AG04449 (cell line): ENCODE data around the gene MTURN.

ENCODE experiments used
- CTCF ChIA-PET: fragments of 350-600 bp; formaldehyde crosslinking; extraction: SDS; loops from one replicate; lab custom pipeline; 2021; ENCODE audit warnings: antibody characterized with exemption; lab: Yijun Ruan, JAX
- POLR2A ChIA-PET: fragments of 400-600, 350-600 bp; formaldehyde crosslinking; extraction: SDS; loops from one replicate; lab custom pipeline; 2020; ENCODE audit warnings: antibody characterized with exemption, inconsistent platforms; lab: Yijun Ruan, JAX
- DNase-seq: peaks from one replicate; pipeline ENCODE4 v3.0.0-alpha.2; 2010; ENCODE audit warnings: low read depth, low spot score
- H3K4me3 ChIP-seq: 2 replicates; pipeline ENCODE4 v1.5.1; 2011; ENCODE audit warnings: low read depth, mild to moderate bottlenecking, control low read depth, low read length
- TF ChIP-seq, protein P1 (sequence below): IDR thresholded peaks from one replicate; pipeline ENCODE4 v1.5.1; 2011; ENCODE audit warnings: mild to moderate bottlenecking, moderate library complexity, low read length, control low read depth, inconsistent platforms; ENCODE audit not compliant: insufficient read depth; ENCODE audit errors: missing control alignments

The MTURN gene

DNA sequence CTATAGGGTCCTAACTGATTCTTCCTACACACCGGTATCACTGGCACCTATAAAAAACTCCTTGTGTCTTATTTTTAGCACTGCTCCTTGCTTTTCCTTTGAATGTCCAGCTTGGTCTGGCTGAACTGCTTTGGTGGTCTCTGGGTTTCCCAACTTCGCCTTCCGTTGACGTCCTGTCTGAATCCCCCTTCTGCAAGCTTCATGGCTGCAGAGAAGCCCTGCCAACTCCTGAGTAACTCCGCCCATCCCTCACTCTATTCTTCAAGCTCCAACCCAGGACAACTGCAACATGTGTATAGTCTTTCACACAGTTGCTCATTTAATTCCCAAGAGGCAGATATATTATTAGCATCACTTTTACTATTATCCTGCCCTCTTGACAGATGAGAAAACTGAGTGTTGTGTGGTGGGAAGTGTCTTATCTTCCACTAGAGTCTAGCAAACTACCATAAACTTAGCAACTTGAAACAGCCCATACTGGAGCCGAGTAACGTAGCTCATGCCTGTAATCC is 40.9 kb downstream of the MTURN start:
- ChIA-PET CTCF (interaction anchor here (2.1 to 2.5 kb wide), 2 partner anchors 11 to 14 kb away, joined by 6 to 7 read pairs; no protein-coding TSS in a partner anchor), POLR2A (no interaction called here)
- TF ChIP-seq, protein P1, sequence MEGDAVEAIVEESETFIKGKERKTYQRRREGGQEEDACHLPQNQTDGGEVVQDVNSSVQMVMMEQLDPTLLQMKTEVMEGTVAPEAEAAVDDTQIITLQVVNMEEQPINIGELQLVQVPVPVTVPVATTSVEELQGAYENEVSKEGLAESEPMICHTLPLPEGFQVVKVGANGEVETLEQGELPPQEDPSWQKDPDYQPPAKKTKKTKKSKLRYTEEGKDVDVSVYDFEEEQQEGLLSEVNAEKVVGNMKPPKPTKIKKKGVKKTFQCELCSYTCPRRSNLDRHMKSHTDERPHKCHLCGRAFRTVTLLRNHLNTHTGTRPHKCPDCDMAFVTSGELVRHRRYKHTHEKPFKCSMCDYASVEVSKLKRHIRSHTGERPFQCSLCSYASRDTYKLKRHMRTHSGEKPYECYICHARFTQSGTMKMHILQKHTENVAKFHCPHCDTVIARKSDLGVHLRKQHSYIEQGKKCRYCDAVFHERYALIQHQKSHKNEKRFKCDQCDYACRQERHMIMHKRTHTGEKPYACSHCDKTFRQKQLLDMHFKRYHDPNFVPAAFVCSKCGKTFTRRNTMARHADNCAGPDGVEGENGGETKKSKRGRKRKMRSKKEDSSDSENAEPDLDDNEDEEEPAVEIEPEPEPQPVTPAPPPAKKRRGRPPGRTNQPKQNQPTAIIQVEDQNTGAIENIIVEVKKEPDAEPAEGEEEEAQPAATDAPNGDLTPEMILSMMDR, result no peak
- no peak for DNase-seq
- H3K4me3 ChIP-seq, result no peak overlapping the region

DNA sequence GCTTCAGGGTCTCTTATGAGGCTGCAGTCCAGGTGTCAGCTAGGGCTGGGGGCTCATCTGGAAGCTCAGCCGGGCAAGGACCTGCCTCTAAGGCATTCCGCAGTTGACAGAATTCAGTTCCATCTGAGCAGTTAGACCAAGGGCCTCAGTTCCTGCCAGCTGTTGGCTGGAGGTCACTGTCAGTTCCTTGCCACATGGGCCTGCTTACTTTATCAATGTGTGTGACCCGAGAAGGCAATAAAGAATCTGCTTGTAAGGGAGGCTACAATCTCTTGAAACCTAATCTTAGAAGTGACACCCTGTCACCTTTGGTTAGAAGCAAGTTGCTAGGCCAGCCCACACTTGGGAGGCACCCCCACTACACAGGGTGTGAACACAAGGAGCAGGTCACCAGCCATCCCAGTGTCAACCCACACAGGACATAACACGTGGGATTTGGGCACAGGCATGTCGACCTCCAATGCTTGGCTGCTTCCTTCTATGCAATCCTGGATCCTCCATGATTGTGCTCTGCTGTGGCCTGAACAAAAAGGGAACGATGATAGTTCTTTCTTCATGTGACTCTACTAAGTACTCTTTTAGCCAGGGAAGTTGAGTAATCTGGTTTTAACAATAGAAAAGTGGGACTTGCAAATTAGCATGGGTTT is 41.8 kb downstream of the MTURN start:
- ChIA-PET POLR2A (no interaction called here), CTCF (interaction anchor here (2.1 to 2.5 kb wide), 2 partner anchors 12 to 15 kb away, joined by 6 to 7 read pairs; no protein-coding TSS in a partner anchor)
- DNase-seq, result no peak
- H3K4me3 ChIP-seq, result no peak overlapping the region
- TF ChIP-seq, protein P1, result no peak

DNA sequence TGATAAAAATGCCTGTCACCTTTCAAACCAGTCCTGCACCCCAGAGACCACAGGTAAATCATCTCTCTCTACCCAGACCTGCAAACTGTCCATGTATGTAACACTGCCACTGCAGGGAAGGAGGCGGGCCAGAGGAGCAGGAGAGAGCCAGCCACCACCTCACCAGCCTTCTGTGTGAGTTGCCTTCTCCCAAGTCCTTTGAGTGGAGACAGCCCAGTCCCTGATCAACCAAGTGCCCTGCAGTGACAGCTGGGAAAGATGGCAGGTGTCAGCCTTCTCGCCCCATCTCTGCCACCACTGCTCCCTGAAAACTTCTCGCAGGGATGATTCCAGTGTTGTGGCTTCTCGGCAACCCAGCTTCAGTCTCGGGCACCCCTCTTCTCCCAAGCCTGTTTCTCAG is 42.4 kb downstream of the MTURN start:
- no peak for DNase-seq
- POLR2A ChIA-PET, result no interaction called here
- CTCF ChIA-PET, result interaction anchor here (2.1 kb wide), 1 partner anchor 16 kb away, joined by 6 read pairs; no protein-coding TSS in a partner anchor
- TF ChIP-seq, protein P1, result no peak
- no peak overlapping the region for H3K4me3 ChIP-seq

DNA sequence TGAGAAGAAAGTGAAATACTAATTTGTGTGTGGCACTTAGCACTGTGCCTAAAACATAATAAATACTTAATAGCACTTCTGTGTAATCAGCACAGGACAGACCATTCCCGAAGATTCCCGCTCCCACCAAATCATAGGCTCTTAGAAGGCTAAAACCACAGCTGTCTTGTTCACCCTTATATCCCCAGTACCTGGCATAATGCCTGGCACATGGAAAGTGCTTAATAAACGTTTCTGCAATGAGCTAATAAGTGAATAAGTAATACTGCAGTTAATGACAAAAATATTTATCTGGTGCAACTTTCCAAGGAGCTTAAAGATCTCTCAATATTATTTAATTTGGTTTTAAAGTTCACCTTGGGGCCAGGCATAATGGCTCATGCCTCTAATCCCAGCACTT is 43.2 kb downstream of the MTURN start:
- DNase-seq, result no peak
- POLR2A ChIA-PET, result no interaction called here
- CTCF ChIA-PET, result no interaction called here
- TF ChIP-seq, protein P1, result no peak
- H3K4me3 ChIP-seq, result no peak overlapping the region

DNA sequence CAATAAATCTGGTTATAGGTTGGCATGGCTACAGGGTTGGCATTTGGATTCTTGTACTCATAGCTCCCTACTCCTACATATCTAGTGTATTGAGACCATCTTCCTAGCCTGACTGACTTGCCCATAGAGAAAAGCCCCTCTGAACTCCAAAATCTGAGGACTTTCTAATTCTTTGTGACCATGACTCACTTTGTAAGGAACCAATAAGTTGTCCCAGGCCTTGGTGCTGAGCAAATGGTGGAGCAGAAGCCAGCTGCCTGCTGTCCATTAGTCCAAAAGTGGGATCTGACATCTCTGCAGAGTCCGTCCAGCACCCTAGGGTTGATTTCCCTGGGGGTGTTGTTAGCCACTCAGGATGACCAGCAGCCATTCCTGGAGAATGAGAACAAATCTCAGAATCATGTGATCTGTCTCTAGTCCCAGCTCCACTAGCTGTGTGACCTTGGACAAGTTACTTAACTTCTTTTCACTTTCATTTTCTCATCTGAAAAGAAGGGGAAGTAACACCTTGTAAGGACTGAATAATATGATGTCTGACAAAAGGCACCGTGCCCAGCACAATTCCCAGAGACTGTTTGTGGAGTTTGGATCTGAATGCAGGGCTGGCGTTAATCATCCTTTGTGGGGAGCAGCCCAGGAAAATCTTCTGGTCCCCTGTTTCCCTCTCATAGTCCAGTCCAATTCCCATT is 44.1 kb downstream of the MTURN start:
- CTCF ChIA-PET, result no interaction called here
- TF ChIP-seq, protein P1, result no peak
- no peak overlapping the region for H3K4me3 ChIP-seq
- DNase-seq, result no peak
- POLR2A ChIA-PET, result no interaction called here

DNA sequence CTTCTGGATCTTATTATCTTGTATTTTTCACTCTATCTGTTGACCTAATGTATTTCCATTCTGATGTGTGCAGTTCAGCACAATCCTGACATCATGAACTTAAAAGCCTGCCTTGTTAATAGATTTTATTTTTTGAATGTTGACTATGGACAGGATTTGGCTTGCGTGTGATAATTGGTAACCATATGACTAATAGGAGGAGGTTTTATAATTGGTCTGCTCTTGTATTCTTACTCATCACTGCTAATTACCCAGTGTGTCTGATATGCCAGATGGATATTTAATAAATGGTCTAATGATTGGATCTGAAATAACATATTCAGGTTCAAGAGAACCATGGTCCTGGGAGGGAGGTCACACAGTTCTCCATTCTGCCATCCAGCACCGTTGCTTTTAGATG is 45.9 kb downstream of the MTURN start:
- no peak for DNase-seq
- POLR2A ChIA-PET, result no interaction called here
- CTCF ChIA-PET, result interaction anchor here (1.1 kb wide), 1 partner anchor 11 kb away, joined by 3 read pairs; no protein-coding TSS in a partner anchor
- TF ChIP-seq, protein P1, result no peak
- H3K4me3 ChIP-seq, result no peak overlapping the region
